HepG2 (cell line): ENCODE measurements around the gene CDK10. TPM values are rescaled to one million over a fixed set of nuclear protein-coding genes. Genes with fewer than 3 reads are reported as not detected.

Experiments used
- CENPT ChIP-seq: sonication (generic); formaldehyde crosslinking; IDR thresholded peaks from 2 replicates; pipeline ENCODE4 v1.8.0; 2022; ENCODE audit warnings: low read depth, mild to moderate bottlenecking, moderate library complexity, missing genetic modification reagents
- CREM ChIP-seq, 2 experiments: sonication (generic) in 1 of 2; formaldehyde crosslinking in 1 of 2; IDR thresholded peaks; 2 replicates each; pipeline versions ENCODE4 v1.4.0 to v1.6.1; 2016 to 2020; ENCODE audit warnings: antibody characterized with exemption in 1 of 2, mild to moderate bottlenecking in 1 of 2, missing genetic modification reagents in 1 of 2
- FLYWCH1 ChIP-seq: sonication (generic); formaldehyde crosslinking; IDR thresholded peaks from 2 replicates; pipeline ENCODE4 v1.8.1; 2023; ENCODE audit warnings: mild to moderate bottlenecking, missing genetic modification reagents
- HIC2 ChIP-seq: sonication (generic); formaldehyde crosslinking; IDR thresholded peaks from 2 replicates; pipeline ENCODE4 v1.9.0; 2022; ENCODE audit warnings: low read depth, missing genetic modification reagents
- HNF4A ChIP-seq: sonication (generic); formaldehyde crosslinking; IDR thresholded peaks from 2 replicates; pipeline ENCODE4 v1.4.0; 2020; ENCODE audit warnings: missing genetic modification reagents
- HOMEZ ChIP-seq: IDR thresholded peaks from 2 replicates; pipeline ENCODE4 v1.6.1; 2016; ENCODE audit warnings: low read depth
- MATR3 ChIP-seq: sonication (generic); formaldehyde crosslinking; IDR thresholded peaks from 2 replicates; pipeline ENCODE4 v1.4.0; 2020; ENCODE audit warnings: missing genetic modification reagents
- MTF2 ChIP-seq: sonication (generic); formaldehyde crosslinking; IDR thresholded peaks from 2 replicates; pipeline ENCODE4 v1.5.0; 2020; ENCODE audit warnings: missing genetic modification reagents, borderline replicate concordance
- MXD3 ChIP-seq: IDR thresholded peaks from 2 replicates; pipeline ENCODE4 v1.6.1; 2016; ENCODE audit warnings: mild to moderate bottlenecking, missing biosample characterization, missing genetic modification reagents
- NONO ChIP-seq, 2 experiments: fragments of 450-650 bp in 1 of 2; sonication (generic) in 1 of 2; formaldehyde crosslinking in 1 of 2; IDR thresholded peaks in 1 of 2; conservative IDR thresholded peaks in 1 of 2; 2 replicates each; pipeline versions ENCODE4 v1.6.1 to v1.8.0; 2017 to 2022; ENCODE audit warnings: mild to moderate bottlenecking in 1 of 2, missing genetic modification reagents in 1 of 2, moderate library complexity in 1 of 2
- RARA ChIP-seq: IDR thresholded peaks from 2 replicates; pipeline ENCODE4 v1.6.1; 2016; ENCODE audit warnings: missing genetic modification reagents, missing compliant biosample characterization
- SCMH1 ChIP-seq: sonication (generic); formaldehyde crosslinking; IDR thresholded peaks from 2 replicates; pipeline ENCODE4 v1.9.0; 2021; ENCODE audit warnings: missing genetic modification reagents, mild to moderate bottlenecking, borderline replicate concordance
- TRIM24 ChIP-seq: sonication (generic); formaldehyde crosslinking; IDR thresholded peaks from 2 replicates; pipeline ENCODE4 v1.8.0; 2022; ENCODE audit warnings: mild to moderate bottlenecking, missing genetic modification reagents
- U2AF2 ChIP-seq: fragments of 200-400 bp; formaldehyde crosslinking; IDR thresholded peaks from 2 replicates; pipeline ENCODE4 v1.6.1; 2017; ENCODE audit warnings: low read depth, mild to moderate bottlenecking, low read length
- ZFYVE20 ChIP-seq: sonication (generic); formaldehyde crosslinking; IDR thresholded peaks from 2 replicates; pipeline ENCODE4 v1.8.0; 2023; ENCODE audit warnings: low read depth, mild to moderate bottlenecking, moderate library complexity, missing genetic modification reagents, borderline replicate concordance
- ZMAT5 ChIP-seq: sonication (generic); formaldehyde crosslinking; IDR thresholded peaks from 2 replicates; pipeline ENCODE4 v1.5.0; 2020; ENCODE audit warnings: mild to moderate bottlenecking, low read depth, missing genetic modification reagents, borderline replicate concordance
- ZMYM2 ChIP-seq: sonication (generic); formaldehyde crosslinking; IDR thresholded peaks from 2 replicates; pipeline ENCODE4 v1.8.0; 2022; ENCODE audit warnings: mild to moderate bottlenecking, missing genetic modification reagents
- ZNF142 ChIP-seq: sonication (generic); formaldehyde crosslinking; IDR thresholded peaks from 2 replicates; pipeline ENCODE4 v1.4.0; 2020; ENCODE audit warnings: missing genetic modification reagents
- ZNF230 ChIP-seq: sonication (generic); formaldehyde crosslinking; IDR thresholded peaks from 2 replicates; pipeline ENCODE4 v1.4.0; 2020; ENCODE audit warnings: mild to moderate bottlenecking, missing genetic modification reagents
- ZNF430 ChIP-seq: sonication (generic); formaldehyde crosslinking; IDR thresholded peaks from 2 replicates; pipeline ENCODE4 v1.9.0; 2021; ENCODE audit warnings: mild to moderate bottlenecking, missing genetic modification reagents
- polyA plus RNA-seq, 8 experiments: library from polyadenylated mRNA; depleted of rRNA in 3 of 8; stranded (reverse) in 7 of 8; unstranded in 1 of 8; fragments of >200 nt; fragmentation: Illumina TruSeq in 4 of 8; extraction: Trizol in 4 of 8; gene quantifications; 2 replicates each; pipeline versions ENCODE4 v1.2.1 to v1.2.3, GENCODE V29; 2011 to 2016; ENCODE audit warnings: low read depth in 4 of 8, missing spikeins in 1 of 8, mixed read lengths in 1 of 8; ENCODE audit not compliant: insufficient read depth in 1 of 8
- total RNA-seq, 5 experiments: library from RNA; depleted of rRNA; stranded (reverse); fragments of >200 nt; fragmentation: Illumina TruSeq; extraction: Trizol; gene quantifications; 2 replicates each; pipeline ENCODE4 v1.2.3, GENCODE V29; 2016; ENCODE audit warnings: low read depth in 1 of 5

CDK10 gene
- total and polyA plus RNA-seq, 2 of the 13 experiments (the other 11 are each of a cell fraction or from before 2014, with no cell fraction given), result 2.5 to 3.9 TPM

- TF ChIP-seq NONO (IDR thresholded peaks at IDR 0.05), result no peak
- no peak for TF ChIP-seq NONO (CRISPR knock-in tag; conservative IDR thresholded peaks at IDR 0.05)
- TF ChIP-seq MATR3 (CRISPR knock-in tag), result no peak
- TF ChIP-seq ZNF230 (CRISPR knock-in tag), result no peak
- no peak for TF ChIP-seq MTF2 (CRISPR knock-in tag)
- TF ChIP-seq ZFYVE20 (CRISPR knock-in tag), result no peak
- TF ChIP-seq ZNF142 (CRISPR knock-in tag), result no peak
- TF ChIP-seq TRIM24 (CRISPR knock-in tag), result no peak
- no peak for TF ChIP-seq SCMH1 (CRISPR knock-in tag)
- TF ChIP-seq U2AF2, result no peak
- no peak for TF ChIP-seq FLYWCH1 (CRISPR knock-in tag)
- no peak for TF ChIP-seq HNF4A
- no peak for TF ChIP-seq ZMAT5 (CRISPR knock-in tag)
- TF ChIP-seq ZNF430 (CRISPR knock-in tag), result no peak
- no peak for TF ChIP-seq CREM (IDR thresholded peaks at IDR 0.05)
- TF ChIP-seq CREM (CRISPR knock-in tag; IDR thresholded peaks at IDR 0.05), result no peak
- TF ChIP-seq HIC2 (CRISPR knock-in tag), result no peak
- no peak for TF ChIP-seq CENPT (CRISPR knock-in tag)
- TF ChIP-seq HOMEZ (CRISPR knock-in tag), result no peak
- peak; percentile 66 for TF ChIP-seq RARA (CRISPR knock-in tag)
- no peak for TF ChIP-seq MXD3 (CRISPR knock-in tag)
- no peak for TF ChIP-seq ZMYM2 (CRISPR knock-in tag)
Observed at GRCh38 chr16:89655062-89655643, 31.3 kb upstream of the CDK10 start (continued).
